HEK293 (cell line): Measurements from ENCODE around the gene SPNS2.

Source experiments
- ATF2 ChIP-seq: fragments of 450-650 bp; formaldehyde crosslinking; IDR thresholded peaks from 2 replicates; pipeline ENCODE4 v1.5.1; 2016; ENCODE audit warnings: missing biosample characterization, missing genetic modification characterization, low read depth
- CTCF ChIP-seq: fragments of 450-650 bp; formaldehyde crosslinking; IDR thresholded peaks from 2 replicates; pipeline ENCODE4 v1.5.1; 2016; ENCODE audit warnings: missing biosample characterization, missing genetic modification characterization
- PRDM6 ChIP-seq: fragments of 450-650 bp; formaldehyde crosslinking; IDR thresholded peaks from 2 replicates; pipeline ENCODE4 v1.5.1; 2017; ENCODE audit warnings: missing biosample characterization, missing genetic modification characterization
- REPIN1 ChIP-seq: fragments of 450-650 bp; formaldehyde crosslinking; IDR thresholded peaks from 2 replicates; pipeline ENCODE4 v1.5.1; 2017; ENCODE audit warnings: missing biosample characterization, missing genetic modification characterization, low read depth
- SP2 ChIP-seq: fragments of 450-650 bp; formaldehyde crosslinking; IDR thresholded peaks from 2 replicates; pipeline ENCODE4 v1.5.1; 2016; ENCODE audit warnings: missing biosample characterization, missing genetic modification characterization
- ZBTB1 ChIP-seq: fragments of 450-650 bp; formaldehyde crosslinking; IDR thresholded peaks from 2 replicates; pipeline ENCODE4 v1.5.1; 2016; ENCODE audit warnings: missing biosample characterization, missing genetic modification characterization
- ZBTB26 ChIP-seq: fragments of 450-650 bp; formaldehyde crosslinking; optimal IDR thresholded peaks from 2 replicates; pipeline ENCODE3; 2016; ENCODE audit warnings: missing biosample characterization, mild to moderate bottlenecking, missing genetic modification characterization
- ZFP3 ChIP-seq: fragments of 450-650 bp; formaldehyde crosslinking; IDR thresholded peaks from 2 replicates; pipeline ENCODE4 v1.5.1; 2016; ENCODE audit warnings: low read depth, missing biosample characterization, missing genetic modification characterization
- ZNF274 ChIP-seq, 2 experiments: fragments of 200-500 bp in 1 of 2; fragments of 450-650 bp in 1 of 2; sonication (Bioruptor generic) in 1 of 2; formaldehyde crosslinking in 1 of 2; IDR thresholded peaks; 2 replicates each; pipeline versions ENCODE4 v1.5.1 to v1.6.1; 2014 to 2016; ENCODE audit warnings: borderline replicate concordance in 1 of 2, inconsistent platforms in 1 of 2, low read length in 1 of 2, missing biosample characterization in 1 of 2, missing genetic modification characterization in 1 of 2
- ZNF449 ChIP-seq: fragments of 450-650 bp; formaldehyde crosslinking; IDR thresholded peaks from 2 replicates; pipeline ENCODE4 v1.5.1; 2017; ENCODE audit warnings: missing biosample characterization, mild to moderate bottlenecking, missing genetic modification characterization, moderate library complexity
- ZNF530 ChIP-seq: fragments of 450-650 bp; formaldehyde crosslinking; IDR thresholded peaks from 2 replicates; pipeline ENCODE4 v1.5.1; 2016; ENCODE audit warnings: low read depth, missing biosample characterization, missing genetic modification characterization
- ZNF830 ChIP-seq: fragments of 450-650 bp; IDR thresholded peaks from 2 replicates; pipeline ENCODE4 v1.5.0; 2018; ENCODE audit warnings: missing biosample characterization, missing genetic modification characterization, low read depth, mild to moderate bottlenecking, moderate library complexity

- no peak for TF ChIP-seq CTCF (tag by site-specific recombination)
- TF ChIP-seq ZBTB26 (tag by site-specific recombination) = no peak
- TF ChIP-seq ZNF830 (tag by site-specific recombination) = no peak
- no peak for TF ChIP-seq SP2 (tag by site-specific recombination)
- no peak for TF ChIP-seq PRDM6 (tag by site-specific recombination)
- no peak for TF ChIP-seq ZFP3 (tag by site-specific recombination)
- TF ChIP-seq ATF2 (tag by site-specific recombination) = no peak
- TF ChIP-seq ZNF274 (IDR thresholded peaks at IDR 0.05; ENCODE audit: low read length) = no peak
- no peak for TF ChIP-seq ZNF274 (tag by site-specific recombination; IDR thresholded peaks at IDR 0.05; ENCODE audit: borderline replicate concordance)
- TF ChIP-seq REPIN1 (tag by site-specific recombination) = no peak
- no peak for TF ChIP-seq ZNF530 (tag by site-specific recombination)
- no peak for TF ChIP-seq ZBTB1 (tag by site-specific recombination)
- TF ChIP-seq ZNF449 (tag by site-specific recombination) = no peak
Observed at GRCh38 chr17:4530799-4531730, 32.4 kb downstream of the SPNS2 start.
